HPDE6-E6E7 (cell line): ENCODE measurements around the gene GCAT.
"Not testable (repeated sequence)": the region's sequence is repeated elsewhere in the genome, so short reads cannot be mapped to it uniquely, and the experiment has no call there.

Source experiments
- DNase-seq: peaks from one replicate; pipeline ENCODE4 v3.0.0; 2011; ENCODE audit warnings: missing footprints; ENCODE audit errors: extremely low spot score

The GCAT gene

GRCh38 chr22:37782340-37783168, 25.2 kb upstream of the GCAT start:
- no peak for DNase-seq

- peak; percentile 58 for DNase-seq
Observed at GRCh38 chr22:37784829-37785495, 22.8 kb upstream of the GCAT start.

- DNase-seq, result no peak
Observed at GRCh38 chr22:37790234-37790633, 17.5 kb upstream of the GCAT start.

GRCh38 chr22:37792494-37792893, 15.2 kb upstream of the GCAT start:
- no peak for DNase-seq

GRCh38 chr22:37794376-37794775, 13.4 kb upstream of the GCAT start:
- DNase-seq, result no peak

GRCh38 chr22:37796079-37796478, 11.7 kb upstream of the GCAT start:
- DNase-seq, result no peak

- DNase-seq, result not testable (repeated sequence)
Observed at GRCh38 chr22:37797259-37797658, 10.5 kb upstream of the GCAT start.

GRCh38 chr22:37797874-37798500, 9.7 kb upstream of the GCAT start:
- no peak for DNase-seq

GRCh38 chr22:37799979-37800378, 7.8 kb upstream of the GCAT start:
- not testable (repeated sequence) for DNase-seq

- DNase-seq, result no peak
Observed at GRCh38 chr22:37801946-37802309, 5.8 kb upstream of the GCAT start.

GRCh38 chr22:37802310-37803194, 5.2 kb upstream of the GCAT start:
- no peak for DNase-seq

- no peak for DNase-seq
Observed at GRCh38 chr22:37803195-37803638, 4.5 kb upstream of the GCAT start.

GRCh38 chr22:37803639-37804351, 3.9 kb upstream of the GCAT start:
- no peak for DNase-seq

- DNase-seq, result no peak
Observed at GRCh38 chr22:37804352-37804880, 3.3 kb upstream of the GCAT start.

GRCh38 chr22:37804881-37805809, 2.6 kb upstream of the GCAT start:
- DNase-seq, result no peak

- no peak for DNase-seq
Observed at GRCh38 chr22:37805810-37806277, 1.9 kb upstream of the GCAT start.

GRCh38 chr22:37806409-37807333, 1.1 kb upstream of the GCAT start:
- DNase-seq, result no peak

- DNase-seq, result no peak
Observed at GRCh38 chr22:37808294-37808657, 542 bp downstream of the GCAT start.
